SK-N-SH treated with all-trans-retinoic acid at 6 μM for 48 hours (cell line): ENCODE results near the gene PIAS1.

Experiments
- ATAC-seq: fragments of 200-7000 bp; cut with Tn5 transposase; 3 replicates; pipeline ENCODE4 v1.9.1; 2020; ENCODE audit warnings: mild to moderate bottlenecking, moderate library complexity
- ARNTL ChIP-seq: fragments of 450-650 bp; formaldehyde crosslinking; IDR thresholded peaks from 2 replicates; pipeline ENCODE4 v1.5.0; 2020; ENCODE audit warnings: low read depth, mild to moderate bottlenecking, moderate library complexity, borderline replicate concordance
- BACH2 ChIP-seq: fragments of 250-450 bp; sonication (Bioruptor Pico); IDR thresholded peaks from 2 replicates; pipeline ENCODE4 v1.9.0; 2021; ENCODE audit warnings: mild to moderate bottlenecking, borderline replicate concordance
- CREB5 ChIP-seq: fragments of 250-450 bp; sonication (Bioruptor Pico); IDR thresholded peaks from 2 replicates; pipeline ENCODE4 v1.5.1; 2020; ENCODE audit warnings: low read depth, mild to moderate bottlenecking, moderate library complexity
- CSDC2 ChIP-seq: fragments of 250-450 bp; sonication (Bioruptor Pico); IDR thresholded peaks from 2 replicates; pipeline ENCODE4 v1.5.0; 2020; ENCODE audit warnings: mild to moderate bottlenecking, moderate library complexity
- CSRNP3 ChIP-seq: fragments of 250-450 bp; sonication (Bioruptor Pico); IDR thresholded peaks from 2 replicates; pipeline ENCODE4 v1.5.1; 2021; ENCODE audit warnings: mild to moderate bottlenecking, moderate library complexity
- ESRRG ChIP-seq: fragments of 250-450 bp; sonication (Bioruptor Pico); IDR thresholded peaks from 2 replicates; pipeline ENCODE4 v1.6.1; 2021; ENCODE audit warnings: mild to moderate bottlenecking
- GLIS3 ChIP-seq: fragments of 250-450 bp; sonication (Bioruptor Pico); IDR thresholded peaks from 2 replicates; pipeline ENCODE4 v1.5.0; 2020; ENCODE audit warnings: mild to moderate bottlenecking, moderate library complexity
- ISL1 ChIP-seq: fragments of 250-450 bp; sonication (Bioruptor Pico); IDR thresholded peaks from 2 replicates; pipeline ENCODE4 v2.1.2; 2022; ENCODE audit warnings: mild to moderate bottlenecking, moderate library complexity
- OSR1 ChIP-seq: fragments of 250-450 bp; sonication (Bioruptor Pico); IDR thresholded peaks from 2 replicates; pipeline ENCODE4 v1.8.0; 2022; ENCODE audit warnings: moderate library complexity, mild to moderate bottlenecking, inconsistent platforms
- PATZ1 ChIP-seq: fragments of 250-450 bp; sonication (Bioruptor Pico); IDR thresholded peaks from 2 replicates; pipeline ENCODE4 v1.8.0; 2020; ENCODE audit warnings: mild to moderate bottlenecking, moderate library complexity, borderline replicate concordance
- PPARA ChIP-seq: fragments of 250-450 bp; sonication (Bioruptor Pico); IDR thresholded peaks from 2 replicates; pipeline ENCODE4 v1.5.0; 2020; ENCODE audit warnings: mild to moderate bottlenecking, borderline replicate concordance
- RARB ChIP-seq: fragments of 250-450 bp; sonication (Bioruptor Pico); IDR thresholded peaks from 2 replicates; pipeline ENCODE4 v1.8.0; 2021; ENCODE audit warnings: mild to moderate bottlenecking, moderate library complexity
- SNAI2 ChIP-seq: fragments of 250-450 bp; sonication (Bioruptor Pico); IDR thresholded peaks from 2 replicates; pipeline ENCODE4 v1.5.0; 2020; ENCODE audit warnings: mild to moderate bottlenecking, moderate library complexity
- TCF4 ChIP-seq: fragments of 250-450 bp; sonication (Bioruptor Pico); IDR thresholded peaks from 2 replicates; pipeline ENCODE4 v1.8.0; 2021; ENCODE audit warnings: mild to moderate bottlenecking, moderate library complexity, borderline replicate concordance
- TOX ChIP-seq: fragments of 250-450 bp; sonication (Bioruptor Pico); IDR thresholded peaks from 2 replicates; pipeline ENCODE4 v1.8.0; 2021; ENCODE audit warnings: mild to moderate bottlenecking, moderate library complexity, borderline replicate concordance
- TSHZ2 ChIP-seq: fragments of 250-450 bp; sonication (Bioruptor Pico); IDR thresholded peaks from 2 replicates; pipeline ENCODE4 v1.5.0; 2020; ENCODE audit warnings: mild to moderate bottlenecking, moderate library complexity
- ZC3H10 ChIP-seq: fragments of 250-450 bp; sonication (Bioruptor Pico); IDR thresholded peaks from 2 replicates; pipeline ENCODE4 v1.5.1; 2021; ENCODE audit warnings: mild to moderate bottlenecking, moderate library complexity
- ZFP3 ChIP-seq: fragments of 250-450 bp; sonication (Bioruptor Pico); IDR thresholded peaks from 2 replicates; pipeline ENCODE4 v1.5.0; 2020; ENCODE audit warnings: mild to moderate bottlenecking, moderate library complexity
- ZFP30 ChIP-seq: fragments of 450-650 bp; formaldehyde crosslinking; IDR thresholded peaks from 2 replicates; pipeline ENCODE4 v1.5.0; 2022; ENCODE audit warnings: mild to moderate bottlenecking, moderate library complexity
- ZNF565 ChIP-seq: fragments of 450-650 bp; formaldehyde crosslinking; conservative IDR thresholded peaks from 2 replicates; pipeline ENCODE4 v1.5.0; 2020; ENCODE audit warnings: low read depth, mild to moderate bottlenecking, moderate library complexity
- ZNF70 ChIP-seq: fragments of 450-650 bp; formaldehyde crosslinking; IDR thresholded peaks from 2 replicates; pipeline ENCODE4 v1.5.0; 2020; ENCODE audit warnings: mild to moderate bottlenecking, moderate library complexity
- ZNF8 ChIP-seq: fragments of 450-650 bp; formaldehyde crosslinking; IDR thresholded peaks from 2 replicates; pipeline ENCODE4 v1.5.0; 2020; ENCODE audit warnings: mild to moderate bottlenecking, moderate library complexity
- TF ChIP-seq, protein P1 (sequence below): fragments of 250-450 bp; sonication (Bioruptor Pico); IDR thresholded peaks from 2 replicates; pipeline ENCODE4 v1.8.0; 2021; ENCODE audit warnings: low read depth, mild to moderate bottlenecking, moderate library complexity, borderline replicate concordance

PIAS1 gene

GRCh38 chr15:68106656-68107055, 52.5 kb downstream of the PIAS1 start:
- no peak for TF ChIP-seq ISL1 (CRISPR knock-in tag)
- TF ChIP-seq ESRRG (CRISPR knock-in tag) = no peak
- TF ChIP-seq CSRNP3 (CRISPR knock-in tag) = no peak
- no peak for TF ChIP-seq ZFP30 (CRISPR knock-in tag)
- TF ChIP-seq ZNF70 = no peak
- TF ChIP-seq ZNF565 = no peak
- no peak for TF ChIP-seq OSR1
- TF ChIP-seq CREB5 = no peak
- no peak for TF ChIP-seq CSDC2 (CRISPR knock-in tag)
- peak; percentile 88 for ATAC-seq

GRCh38 chr15:68107142-68107541, 53.0 kb downstream of the PIAS1 start:
- TF ChIP-seq ZC3H10 (CRISPR knock-in tag) (no peak), CSRNP3 (CRISPR knock-in tag) (no peak), CREB5 (no peak)

GRCh38 chr15:68112706-68113105, 58.6 kb downstream of the PIAS1 start:
- no peak for ATAC-seq
- TF ChIP-seq PPARA (CRISPR knock-in tag) = no peak
- no peak for TF ChIP-seq TCF4
- no peak for TF ChIP-seq CSDC2 (CRISPR knock-in tag)
- TF ChIP-seq ZNF565 = no peak
- no peak for TF ChIP-seq ESRRG (CRISPR knock-in tag)
- TF ChIP-seq ZNF8 (CRISPR knock-in tag) = no peak
- TF ChIP-seq PATZ1 (CRISPR knock-in tag) = no peak
- no peak for TF ChIP-seq ISL1 (CRISPR knock-in tag)
- no peak for TF ChIP-seq RARB (CRISPR knock-in tag)
- no peak for TF ChIP-seq ARNTL (CRISPR knock-in tag)
- no peak for TF ChIP-seq ZFP3 (CRISPR knock-in tag)
- TF ChIP-seq ZNF70 = no peak
- no peak for TF ChIP-seq CREB5
- no peak for TF ChIP-seq SNAI2 (CRISPR knock-in tag)
- TF ChIP-seq GLIS3 (CRISPR knock-in tag) = no peak
- TF ChIP-seq TOX = no peak

More at GRCh38 chr15:68107142-68107541, 53.0 kb downstream of the PIAS1 start:
- no peak for ATAC-seq

DNA sequence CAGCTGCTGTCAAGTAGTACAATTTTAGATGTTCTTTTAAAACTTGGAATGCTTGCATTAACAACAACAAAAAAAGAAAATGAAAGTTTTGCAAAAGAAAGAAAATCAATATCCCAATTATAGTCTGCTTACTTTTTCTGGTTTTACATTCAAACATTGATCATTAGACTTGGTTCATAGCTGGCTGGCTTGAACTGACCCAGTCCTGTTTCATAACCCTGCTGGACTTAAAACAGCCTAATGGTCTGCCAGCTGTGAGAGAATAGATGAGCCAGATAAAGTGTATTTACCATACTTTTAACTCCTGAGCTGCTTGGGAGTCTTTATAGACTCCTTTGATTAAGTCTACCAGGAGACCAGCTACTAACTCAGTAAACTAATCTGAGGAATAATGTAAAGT, 59.2 kb downstream of the PIAS1 start:
- ATAC-seq = peak; percentile 78
- TF ChIP-seq CSDC2 (CRISPR knock-in tag) (no peak), ESRRG (CRISPR knock-in tag) (no peak), OSR1 (no peak), ZNF70 (no peak), BACH2 (no peak), ZNF565 (no peak), ZNF8 (CRISPR knock-in tag) (no peak; the same call in 1 of the 2 replicates), TCF4 (no peak), TOX (no peak), SNAI2 (CRISPR knock-in tag) (no peak), ZC3H10 (CRISPR knock-in tag) (no peak), TSHZ2 (no peak), RARB (CRISPR knock-in tag) (no peak), PPARA (CRISPR knock-in tag) (no peak)
- TF ChIP-seq, protein P1, sequence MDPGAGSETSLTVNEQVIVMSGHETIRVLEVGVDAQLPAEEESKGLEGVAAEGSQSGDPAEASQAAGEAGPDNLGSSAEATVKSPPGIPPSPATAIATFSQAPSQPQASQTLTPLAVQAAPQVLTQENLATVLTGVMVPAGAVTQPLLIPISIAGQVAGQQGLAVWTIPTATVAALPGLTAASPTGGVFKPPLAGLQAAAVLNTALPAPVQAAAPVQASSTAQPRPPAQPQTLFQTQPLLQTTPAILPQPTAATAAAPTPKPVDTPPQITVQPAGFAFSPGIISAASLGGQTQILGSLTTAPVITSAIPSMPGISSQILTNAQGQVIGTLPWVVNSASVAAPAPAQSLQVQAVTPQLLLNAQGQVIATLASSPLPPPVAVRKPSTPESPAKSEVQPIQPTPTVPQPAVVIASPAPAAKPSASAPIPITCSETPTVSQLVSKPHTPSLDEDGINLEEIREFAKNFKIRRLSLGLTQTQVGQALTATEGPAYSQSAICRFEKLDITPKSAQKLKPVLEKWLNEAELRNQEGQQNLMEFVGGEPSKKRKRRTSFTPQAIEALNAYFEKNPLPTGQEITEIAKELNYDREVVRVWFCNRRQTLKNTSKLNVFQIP (CRISPR knock-in tag) = no peak
